Panc1 (cell line): ENCODE measurements around the gene CDH23. TPM values are rescaled to one million over a fixed set of nuclear protein-coding genes. Genes with fewer than 3 reads are reported as not detected.

Source experiments
- ATAC-seq: fragments of 200-7000 bp; cut with Tn5 transposase; 2 replicates; pipeline ENCODE4 v1.9.1; 2020; ENCODE audit warnings: mild to moderate bottlenecking, moderate library complexity
- BruUV-seq: library from RNA; stranded (reverse); fragments of 400-500 nt; replicated peaks from 2 replicates; lab custom pipeline; 2021; lab: Mats Ljungman, UMichigan
- CTCF ChIA-PET: fragments of 300-600 bp; sonication (Branson Sonifier 250); formaldehyde crosslinking; loops from one replicate; lab custom pipeline; 2022; ENCODE audit warnings: antibody characterized with exemption; lab: Charles Lee
- POLR2A ChIA-PET: fragments of 300-600 bp; sonication (Branson Sonifier 250); formaldehyde crosslinking; loops from one replicate; lab custom pipeline; 2022; ENCODE audit warnings: antibody characterized with exemption; lab: Charles Lee
- DNase-seq: peaks from one replicate; pipeline ENCODE4 v3.0.0-alpha.2; 2010; ENCODE audit warnings: low read depth, low spot score
- H3K27ac ChIP-seq: 2 replicates; pipeline ENCODE4 v1.5.1; 2011; ENCODE audit warnings: mild to moderate bottlenecking, low read length, inconsistent platforms
- H3K27me3 ChIP-seq: fragments of 200-500 bp; sonication (Bioruptor generic); 2 replicates; pipeline ENCODE4 v1.6.0; 2014; ENCODE audit warnings: low read length, inconsistent platforms; ENCODE audit not compliant: control insufficient read depth, insufficient read depth
- H3K36me3 ChIP-seq: fragments of 200-500 bp; sonication (Bioruptor generic); 2 replicates; pipeline ENCODE4 v1.5.1; 2014; ENCODE audit warnings: inconsistent platforms, mild to moderate bottlenecking, low read length, moderate library complexity; ENCODE audit not compliant: control insufficient read depth, insufficient read depth
- H3K4me1 ChIP-seq: 2 replicates; pipeline ENCODE4 v1.5.1; 2011; ENCODE audit warnings: inconsistent platforms, mild to moderate bottlenecking, low read length, moderate library complexity; ENCODE audit not compliant: control insufficient read depth, insufficient read depth
- H3K4me3 ChIP-seq, 2 experiments: 2 replicates each; pipeline ENCODE4 v1.5.1; 2011 to 2012; ENCODE audit warnings: low read depth in 2 of 2, low read length in 2 of 2, mild to moderate bottlenecking in 2 of 2, inconsistent platforms in 1 of 2, moderate library complexity in 1 of 2
- H3K9me3 ChIP-seq: fragments of 200-500 bp; sonication (Bioruptor generic); 2 replicates; pipeline ENCODE4 v1.5.1; 2014; ENCODE audit warnings: low read depth, mild to moderate bottlenecking, inconsistent platforms, low read length, moderate library complexity; ENCODE audit not compliant: control insufficient read depth, insufficient read depth
- POLR2AphosphoS5 ChIP-seq: IDR thresholded peaks from 2 replicates; pipeline ENCODE4 v1.6.1; 2012; ENCODE audit warnings: mild to moderate bottlenecking, low read depth, low read length, moderate library complexity
- SIN3A ChIP-seq: IDR thresholded peaks from 2 replicates; pipeline ENCODE4 v1.6.1; 2012; ENCODE audit warnings: low read depth, mild to moderate bottlenecking, low read length, moderate library complexity, borderline replicate concordance; ENCODE audit not compliant: insufficient read depth
- TCF7L2 ChIP-seq: IDR thresholded peaks from 2 replicates; pipeline ENCODE4 v1.6.1; 2011; ENCODE audit warnings: mild to moderate bottlenecking, low read depth, low read length, inconsistent platforms
- in situ Hi-C: cut with HindIII; loops from 2 replicates; pipeline ENCODE4 v1.10.0; 2016; ENCODE audit warnings: low sequenced_read_pairs, low pct_unique_long_range_greater_than_20kb
- intact Hi-C: fragments of 100-400 bp; cut with micrococcal nuclease; formaldehyde crosslinking; loops from one replicate; pipeline ENCODE4 v1.10.0; 2022; ENCODE audit not compliant: unreplicated experiment
- total RNA-seq: library from RNA; stranded (reverse); gene quantifications from one replicate; pipeline ENCODE4 v1.2.1, GENCODE V29; 2021; ENCODE audit not compliant: unreplicated experiment
- TF ChIP-seq, protein P1 (sequence below): fragments of 450-650 bp; IDR thresholded peaks from 2 replicates; pipeline ENCODE4 v1.5.1; 2017; ENCODE audit warnings: mild to moderate bottlenecking
- TF ChIP-seq, protein P2 (sequence below), 2 experiments: IDR thresholded peaks; 2 replicates each; pipeline ENCODE4 v1.6.1; 2011 to 2012; ENCODE audit warnings: low read depth in 2 of 2, control low read depth in 1 of 2, low read length in 1 of 2, mild to moderate bottlenecking in 1 of 2, moderate library complexity in 1 of 2; ENCODE audit not compliant: insufficient read depth in 1 of 2

Gene CDH23
- total RNA-seq, 1 experiment from 2014 or later, result 2.7 TPM

DNA sequence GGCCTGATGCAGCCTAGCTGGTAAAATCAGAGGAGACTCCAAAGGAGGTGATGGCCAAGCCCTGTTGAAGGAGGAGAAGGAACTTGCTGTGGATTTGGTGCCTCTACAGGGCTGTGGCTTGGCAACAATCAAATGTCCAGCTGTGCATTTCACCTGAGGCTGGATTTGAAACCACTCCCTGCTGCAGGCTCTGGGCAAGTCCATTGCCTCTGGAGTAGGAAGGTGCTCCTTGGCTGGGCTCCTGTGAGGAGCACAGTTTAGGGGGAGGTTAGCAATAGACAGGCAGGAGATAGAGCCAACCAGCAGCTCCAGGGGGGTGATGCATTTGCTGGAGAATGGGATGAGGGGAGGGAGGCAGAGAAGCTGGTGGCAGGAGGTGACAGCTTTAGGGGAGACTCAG is 26.5 kb downstream of the CDH23 start:
- no peak overlapping the region for H3K27ac ChIP-seq
- ChIA-PET CTCF (no interaction called here), POLR2A (no interaction called here)
- BruUV-seq, result no TSS peak
- ATAC-seq, result no peak
- no peaks in the 10 kb centered on the region for H3K36me3 ChIP-seq
- H3K27me3 ChIP-seq, result no peaks in the 10 kb centered on the region
- no peak for TF ChIP-seq POLR2AphosphoS5
- TF ChIP-seq, protein P1, sequence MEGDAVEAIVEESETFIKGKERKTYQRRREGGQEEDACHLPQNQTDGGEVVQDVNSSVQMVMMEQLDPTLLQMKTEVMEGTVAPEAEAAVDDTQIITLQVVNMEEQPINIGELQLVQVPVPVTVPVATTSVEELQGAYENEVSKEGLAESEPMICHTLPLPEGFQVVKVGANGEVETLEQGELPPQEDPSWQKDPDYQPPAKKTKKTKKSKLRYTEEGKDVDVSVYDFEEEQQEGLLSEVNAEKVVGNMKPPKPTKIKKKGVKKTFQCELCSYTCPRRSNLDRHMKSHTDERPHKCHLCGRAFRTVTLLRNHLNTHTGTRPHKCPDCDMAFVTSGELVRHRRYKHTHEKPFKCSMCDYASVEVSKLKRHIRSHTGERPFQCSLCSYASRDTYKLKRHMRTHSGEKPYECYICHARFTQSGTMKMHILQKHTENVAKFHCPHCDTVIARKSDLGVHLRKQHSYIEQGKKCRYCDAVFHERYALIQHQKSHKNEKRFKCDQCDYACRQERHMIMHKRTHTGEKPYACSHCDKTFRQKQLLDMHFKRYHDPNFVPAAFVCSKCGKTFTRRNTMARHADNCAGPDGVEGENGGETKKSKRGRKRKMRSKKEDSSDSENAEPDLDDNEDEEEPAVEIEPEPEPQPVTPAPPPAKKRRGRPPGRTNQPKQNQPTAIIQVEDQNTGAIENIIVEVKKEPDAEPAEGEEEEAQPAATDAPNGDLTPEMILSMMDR, result no peak
- TF ChIP-seq, protein P2, sequence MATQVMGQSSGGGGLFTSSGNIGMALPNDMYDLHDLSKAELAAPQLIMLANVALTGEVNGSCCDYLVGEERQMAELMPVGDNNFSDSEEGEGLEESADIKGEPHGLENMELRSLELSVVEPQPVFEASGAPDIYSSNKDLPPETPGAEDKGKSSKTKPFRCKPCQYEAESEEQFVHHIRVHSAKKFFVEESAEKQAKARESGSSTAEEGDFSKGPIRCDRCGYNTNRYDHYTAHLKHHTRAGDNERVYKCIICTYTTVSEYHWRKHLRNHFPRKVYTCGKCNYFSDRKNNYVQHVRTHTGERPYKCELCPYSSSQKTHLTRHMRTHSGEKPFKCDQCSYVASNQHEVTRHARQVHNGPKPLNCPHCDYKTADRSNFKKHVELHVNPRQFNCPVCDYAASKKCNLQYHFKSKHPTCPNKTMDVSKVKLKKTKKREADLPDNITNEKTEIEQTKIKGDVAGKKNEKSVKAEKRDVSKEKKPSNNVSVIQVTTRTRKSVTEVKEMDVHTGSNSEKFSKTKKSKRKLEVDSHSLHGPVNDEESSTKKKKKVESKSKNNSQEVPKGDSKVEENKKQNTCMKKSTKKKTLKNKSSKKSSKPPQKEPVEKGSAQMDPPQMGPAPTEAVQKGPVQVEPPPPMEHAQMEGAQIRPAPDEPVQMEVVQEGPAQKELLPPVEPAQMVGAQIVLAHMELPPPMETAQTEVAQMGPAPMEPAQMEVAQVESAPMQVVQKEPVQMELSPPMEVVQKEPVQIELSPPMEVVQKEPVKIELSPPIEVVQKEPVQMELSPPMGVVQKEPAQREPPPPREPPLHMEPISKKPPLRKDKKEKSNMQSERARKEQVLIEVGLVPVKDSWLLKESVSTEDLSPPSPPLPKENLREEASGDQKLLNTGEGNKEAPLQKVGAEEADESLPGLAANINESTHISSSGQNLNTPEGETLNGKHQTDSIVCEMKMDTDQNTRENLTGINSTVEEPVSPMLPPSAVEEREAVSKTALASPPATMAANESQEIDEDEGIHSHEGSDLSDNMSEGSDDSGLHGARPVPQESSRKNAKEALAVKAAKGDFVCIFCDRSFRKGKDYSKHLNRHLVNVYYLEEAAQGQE (IDR thresholded peaks at IDR 0.05; ENCODE audit: insufficient read depth in 1 of 2, low read depth in 2 of 2, low read length in 1 of 2), result no peak
- TF ChIP-seq SIN3A, result no peak
- no peak for TF ChIP-seq TCF7L2
- intact Hi-C loops, result no loop called here
- H3K9me3 ChIP-seq, result no peaks in the 10 kb centered on the region
- DNase-seq, result no peak
- no peaks in the 10 kb centered on the region; the same call in 1 of the 2 replicates for H3K4me1 ChIP-seq
- in situ Hi-C loops, result no loop called here
- H3K4me3 ChIP-seq, result no peak overlapping the region

DNA sequence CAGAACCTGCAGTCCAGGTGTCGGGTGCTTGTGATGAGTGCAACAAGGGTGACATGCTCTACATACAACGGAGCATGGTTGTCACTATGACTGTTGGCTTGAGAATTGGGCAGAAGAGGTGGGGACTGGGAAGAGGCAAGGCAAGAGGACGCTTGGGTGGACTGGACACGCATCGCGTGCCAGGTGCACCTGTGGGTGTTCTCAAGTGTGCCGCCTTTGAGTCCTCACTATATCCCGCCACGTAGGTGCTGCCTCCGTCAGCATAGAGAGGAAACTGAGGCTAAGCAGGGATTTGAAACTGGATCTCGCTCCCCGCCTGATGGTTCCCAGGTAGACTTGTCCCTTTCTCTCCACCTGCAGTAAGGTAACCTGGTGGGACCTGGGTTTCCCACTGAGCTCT is 27.2 kb downstream of the CDH23 start:
- TF ChIP-seq, protein P2 (IDR thresholded peaks at IDR 0.05; ENCODE audit: insufficient read depth in 1 of 2, low read depth in 2 of 2, low read length in 1 of 2), result no peak
- no peak for TF ChIP-seq POLR2AphosphoS5
- TF ChIP-seq, protein P1, result no peak
- no peak for TF ChIP-seq SIN3A
- no peak for TF ChIP-seq TCF7L2
- BruUV-seq, result no TSS peak
- POLR2A ChIA-PET, result no interaction called here
- in situ Hi-C loops (no loop called here), intact Hi-C loops (no loop called here)
- CTCF ChIA-PET, result no interaction called here
- H3K27me3 ChIP-seq, result no peaks in the 10 kb centered on the region
- H3K4me3 ChIP-seq, result no peak overlapping the region
- no peaks in the 10 kb centered on the region; the same call in 1 of the 2 replicates for H3K4me1 ChIP-seq
- H3K9me3 ChIP-seq, result no peaks in the 10 kb centered on the region
- DNase-seq, result no peak
- H3K36me3 ChIP-seq, result no peaks in the 10 kb centered on the region
- ATAC-seq, result no peak
- no peak overlapping the region for H3K27ac ChIP-seq
